Stimulated activated CD4-positive, alpha-beta T cell treated with anti-CD3 and anti-CD28 coated beads, Interleukin-15, amount 100 ng/mL, for 48 hours (primary cell): ENCODE results near the gene COL3A1.

Experiments used
- DNase-seq, 2 donors: peaks; one replicate each; pipeline ENCODE4 v3.0.0-alpha.2; 2020; ENCODE audit warnings: low read depth in 2 of 2

COL3A1 gene

GRCh38 chr2:188975497-188976102 lies 1.4 kb downstream of the COL3A1 start:
- no peak for DNase-seq

GRCh38 chr2:188976545-188977268 lies 2.5 kb downstream of the COL3A1 start:
- DNase-seq = no peak

GRCh38 chr2:188977317-188977716 lies 3.1 kb downstream of the COL3A1 start:
- no peak for DNase-seq

- DNase-seq = no peak
Measured at GRCh38 chr2:188978291-188979081, 4.3 kb downstream of the COL3A1 start.

- DNase-seq = no peak
Measured at GRCh38 chr2:188979187-188980114, 5.3 kb downstream of the COL3A1 start.

GRCh38 chr2:188983427-188984064 lies 9.4 kb downstream of the COL3A1 start:
- no peak for DNase-seq

- no peak for DNase-seq
Measured at GRCh38 chr2:188984065-188984491, 9.9 kb downstream of the COL3A1 start.

- no peak for DNase-seq
Measured at GRCh38 chr2:188984680-188985079, 10.5 kb downstream of the COL3A1 start.

GRCh38 chr2:188986839-188987238 lies 12.7 kb downstream of the COL3A1 start:
- no peak for DNase-seq

- no peak for DNase-seq
Measured at GRCh38 chr2:188993247-188993646, 19.1 kb downstream of the COL3A1 start.

GRCh38 chr2:188997263-188997662 lies 23.1 kb downstream of the COL3A1 start:
- DNase-seq = no peak

- no peak for DNase-seq
Measured at GRCh38 chr2:189000221-189000620, 26.0 kb downstream of the COL3A1 start.

GRCh38 chr2:189002079-189002478 lies 27.9 kb downstream of the COL3A1 start:
- DNase-seq = no peak

GRCh38 chr2:189008555-189009262 lies 34.5 kb downstream of the COL3A1 start:
- no peak for DNase-seq

- no peak for DNase-seq
Measured at GRCh38 chr2:189010536-189010935, 36.4 kb downstream of the COL3A1 start.

- DNase-seq = no peak
Measured at GRCh38 chr2:189012351-189012750, 38.2 kb downstream of the COL3A1 start.

GRCh38 chr2:189013031-189013430 lies 38.9 kb downstream of the COL3A1 start:
- DNase-seq = no peak

- no peak for DNase-seq
Measured at GRCh38 chr2:189013671-189014448, 39.7 kb downstream of the COL3A1 start.

- no peak for DNase-seq
Measured at GRCh38 chr2:189014449-189015138, 40.4 kb downstream of the COL3A1 start.
